Adrenal gland (tissue), 12 donors: ENCODE measurements around the gene OSGIN1. TPM values are rescaled to one million over a fixed set of nuclear protein-coding genes. Genes with fewer than 3 reads are reported as not detected.
A peak's percentile ranks its signal among the peaks of the same experiment; 100 is the strongest.

Experiments
- DNase-seq, 7 donors: peaks; one replicate each; pipeline ENCODE4 v3.0.0-alpha.2; 2019 to 2020
- H3K27ac ChIP-seq, 5 donors: fragments of 200-600 bp; sonication (generic) in 4 of 5; 1 replicate in 3 of 5; 2 replicates in 2 of 5; pipeline versions ENCODE4 v1.5.1 to v1.8.0; 2016 to 2020; ENCODE audit warnings: mild to moderate bottlenecking in 1 of 5
- H3K27me3 ChIP-seq: fragments of 200-600 bp; 2 replicates; pipeline ENCODE4 v1.8.0; 2021
- H3K36me3 ChIP-seq, 2 donors: fragments of 200-600 bp; replicated peaks in 1 of 2; 1 replicate in 1 of 2; 2 replicates in 1 of 2; pipeline versions ENCODE4 v1.5.1 to v1.8.0; 2018 to 2022
- H3K4me1 ChIP-seq, 2 donors: fragments of 200-600 bp; replicated peaks in 1 of 2; 1 replicate in 1 of 2; 2 replicates in 1 of 2; pipeline versions ENCODE4 v1.5.1 to v1.8.0; 2018 to 2021
- H3K4me3 ChIP-seq, 4 donors: fragments of 200-600 bp; sonication (generic) in 3 of 4; one replicate each; pipeline ENCODE4 v1.5.1; 2016 to 2018
- H3K9me3 ChIP-seq, 3 donors: fragments of 200-600 bp; sonication (generic) in 1 of 3; replicated peaks in 1 of 3; 1 replicate in 2 of 3; 2 replicates in 1 of 3; pipeline versions ENCODE4 v1.5.1 to v1.8.0; 2016 to 2021
- CTCF ChIP-seq, 6 experiments: fragments of 450-650 bp in 4 of 6; fragments of 200-600 bp in 2 of 6; sonication (generic) in 1 of 6; IDR thresholded peaks; 1 replicate in 5 of 6; 2 replicates in 1 of 6; pipeline versions ENCODE4 v1.5.1 to v1.8.0; 2016 to 2021; ENCODE audit warnings: antibody characterized with exemption in 6 of 6, mild to moderate bottlenecking in 2 of 6, moderate library complexity in 1 of 6
- POLR2A ChIP-seq, 2 donors: fragments of 450-650 bp; IDR thresholded peaks; one replicate each; pipeline ENCODE4 v1.6.1; 2017; ENCODE audit warnings: antibody characterized with exemption in 2 of 2, mild to moderate bottlenecking in 2 of 2, moderate library complexity in 1 of 2
- WGBS, 4 donors: extraction: QIAGEN DNeasy Blood & Tissue Kit in 2 of 4; methylation state at CpG; one replicate each; pipeline versions ENCODE4 v1.1.5 to v1.1.7; 2013 to 2017; 5-methylcytosine and 5-hydroxymethylcytosine counted together
- intact Hi-C, 2 donors: fragments of 100-400 bp; cut with DNase I; formaldehyde crosslinking; loops; one replicate each; pipeline versions ENCODE4 v1.14.1 to v1.15.0; 2022 to 2023
- polyA plus RNA-seq, 3 donors: library from polyadenylated mRNA; stranded (reverse); fragments of 200-250 nt in 2 of 3; fragments of 350-450 nt in 1 of 3; fragmentation: Illumina TruSeq in 1 of 3; extraction: RNeasy Lipid Tissue Mini Kit (QIAGEN cat#74804) in 1 of 3; gene quantifications; one replicate each; pipeline ENCODE4 v1.2.3, GENCODE V29; 2013 to 2014
- total RNA-seq, 9 donors: library from RNA; depleted of rRNA in 4 of 9; stranded (reverse); fragments of >200 nt in 4 of 9; fragments of 120-200 nt in 1 of 9; fragmentation: NEBNext Ultra II Directional in 1 of 9; extraction: Animal tissue kit (Norgen Biotek cat#: 25700) in 1 of 9; gene quantifications; one replicate each; pipeline versions ENCODE4 v1.1.0 to v1.2.4, GENCODE V29; 2013 to 2023
- donor health status: healthy with polysubstance abuse.
- donor health status: Bipolar disorder and iron deficiency.
- donor health status: DM: yes; HTN: yes; CAD: no.
- donor health status: DM: no; HTN: no; CAD: no.
- donor health status: DM: no; HTN: no; CAD: no.
- donor health status: DM: yes; HTN: yes; CAD: no.

OSGIN1 gene
- total and polyA plus RNA-seq, 12 donors: 16.1 to 64.9 (median 19.3) TPM

GRCh38 chr16:84013787-84014569, 60.9 kb downstream of the OSGIN1 start:
- intact Hi-C loops: no loop called here
- TF ChIP-seq CTCF (IDR thresholded peaks at IDR 0.05): no peak
- TF ChIP-seq POLR2A (IDR thresholded peaks at IDR 0.05): no peak

GRCh38 chr16:84014570-84015327, 61.7 kb downstream of the OSGIN1 start:
- Histone ChIP-seq H3K27me3 (no peaks in the 10 kb centered on the region), H3K36me3 (no peaks in the 10 kb centered on the region), H3K9me3 (no peaks in the 10 kb centered on the region), H3K4me1 (no peaks in the 10 kb centered on the region), H3K27ac (no peak overlapping the region), H3K4me3 (no peak overlapping the region)
- 72 to 76% (median 74%) methylated on average over 13 to 14 of the region's 14 CpGs for WGBS, 4 donors
- no peak for TF ChIP-seq POLR2A (IDR thresholded peaks at IDR 0.05)
- no peak for TF ChIP-seq CTCF (IDR thresholded peaks at IDR 0.05)
- DNase-seq: no peak
- intact Hi-C loops: no loop called here

More at GRCh38 chr16:84013787-84014569, 60.9 kb downstream of the OSGIN1 start:
- Histone ChIP-seq H3K36me3 (no peaks in the 10 kb centered on the region), H3K27ac (no peak overlapping the region), H3K4me1 (no peaks in the 10 kb centered on the region), H3K4me3 (no peak overlapping the region), H3K9me3 (no peaks in the 10 kb centered on the region), H3K27me3 (no peaks in the 10 kb centered on the region)
- DNase-seq: peak; percentile 47 to 86 (median 82)
- WGBS, 4 donors: 11 to 31% (median 17%) methylated on average over 3 to 14 of the region's 14 CpGs

- H3K4me3 ChIP-seq: no peak overlapping the region
- WGBS, 4 donors: 73 to 89% (median 81%) methylated on average over 9 to 12 of the region's 12 CpGs
- H3K27me3 ChIP-seq: no peaks in the 10 kb centered on the region
- no peak for TF ChIP-seq POLR2A (IDR thresholded peaks at IDR 0.05)
- no peak for TF ChIP-seq CTCF (IDR thresholded peaks at IDR 0.05)
- DNase-seq: no peak
- H3K36me3 ChIP-seq: no peaks in the 10 kb centered on the region
- H3K9me3 ChIP-seq: no peaks in the 10 kb centered on the region
- H3K27ac ChIP-seq: no peak overlapping the region
- intact Hi-C loops: no loop called here
- no peaks in the 10 kb centered on the region for H3K4me1 ChIP-seq
Observed at GRCh38 chr16:84015399-84015798, 62.4 kb downstream of the OSGIN1 start.

Other genes starting within 250 kb of the OSGIN1 start
- 100 to 1,000 TPM in 5 of 9 donors, 10 to 100 TPM in 4; 11.0 to 214 (median 145) TPM for gene HSBP1, start 145.3 kb upstream of the OSGIN1 start, total RNA-seq
- gene HSBP1, start 145.3 kb upstream of the OSGIN1 start, polyA plus RNA-seq: 100 to 1,000 TPM in 1 of 3 donors, 10 to 100 TPM in 2; 37.7 to 204 (median 79.4) TPM
- 10 to 100 TPM in 6 of 9 donors, 1 to 10 TPM in 3; 6.2 to 16.6 (median 11.2) TPM for gene MLYCD, start 54.1 kb upstream of the OSGIN1 start, total RNA-seq
- gene MLYCD, start 54.1 kb upstream of the OSGIN1 start, polyA plus RNA-seq: 1 to 10 TPM; 3.9 to 5.4 (median 4.2) TPM
- gene NECAB2, start 15.0 kb downstream of the OSGIN1 start, total RNA-seq: 1 to 10 TPM in 1 of 9 donors, under 1 TPM in 5, not detected in 3; 0.14 to 2.1 (median 0.34) TPM
- 1 to 10 TPM in 2 of 3 donors, under 1 TPM in 1; 0.22 to 1.9 (median 1.7) TPM for gene NECAB2, start 15.0 kb downstream of the OSGIN1 start, polyA plus RNA-seq
- gene SLC38A8, start 89.6 kb downstream of the OSGIN1 start, total RNA-seq: 1 to 10 TPM in 2 of 9 donors, under 1 TPM in 2, not detected in 5; 0.55 to 1.3 (median 0.88) TPM
- under 1 TPM in 2 of 3 donors, not detected in 1; 0.07 to 0.31 TPM for gene SLC38A8, start 89.6 kb downstream of the OSGIN1 start, polyA plus RNA-seq
- gene MBTPS1, start 163.7 kb downstream of the OSGIN1 start, total RNA-seq: 100 to 1,000 TPM in 2 of 9 donors, 10 to 100 TPM in 7; 69.0 to 132 (median 87.7) TPM
- 10 to 100 TPM; 61.5 to 71.5 (median 65.3) TPM for gene MBTPS1, start 163.7 kb downstream of the OSGIN1 start, polyA plus RNA-seq
- gene HSDL1, start 191.9 kb downstream of the OSGIN1 start, total RNA-seq: 100 to 1,000 TPM in 1 of 9 donors, 10 to 100 TPM in 8; 19.0 to 122 (median 34.1) TPM
- gene HSDL1, start 191.9 kb downstream of the OSGIN1 start, polyA plus RNA-seq: 10 to 100 TPM; 18.8 to 33.5 (median 28.6) TPM
- 10 to 100 TPM in 1 of 9 donors, 1 to 10 TPM in 6, under 1 TPM in 2; 0.67 to 12.0 (median 2.3) TPM for gene DNAAF1, start 192.1 kb downstream of the OSGIN1 start, total RNA-seq
- 10 to 100 TPM in 2 of 3 donors, 1 to 10 TPM in 1; 5.3 to 17.9 (median 10.4) TPM for gene DNAAF1, start 192.1 kb downstream of the OSGIN1 start, polyA plus RNA-seq
- 10 to 100 TPM; 18.9 to 66.7 (median 38.0) TPM for gene TAF1C, start 233.8 kb downstream of the OSGIN1 start, total RNA-seq
- 100 to 1,000 TPM in 1 of 3 donors, 10 to 100 TPM in 1, 1 to 10 TPM in 1; 6.4 to 205 (median 75.1) TPM for gene TAF1C, start 233.8 kb downstream of the OSGIN1 start, polyA plus RNA-seq
- gene ADAD2, start 237.9 kb downstream of the OSGIN1 start, total RNA-seq: 1 to 10 TPM in 1 of 9 donors, under 1 TPM in 6, not detected in 2; 0.12 to 1.2 (median 0.55) TPM
- gene ADAD2, start 237.9 kb downstream of the OSGIN1 start, polyA plus RNA-seq: 10 to 100 TPM in 1 of 3 donors, 1 to 10 TPM in 1, not detected in 1; 2.3 to 11.6 TPM